ENCODE measurements around the gene GPATCH8. TPM values are rescaled to one million over a fixed set of nuclear protein-coding genes. Genes with fewer than 3 reads are reported as not detected.

The GPATCH8 gene
- total and polyA plus RNA-seq, 10 of the 15 experiments (the other 5 are each of a cell fraction or from before 2014, with no cell fraction given) = 11.7 to 45.1 (median 21.3) TPM

GRCh38 chr17:44351961-44352827 is 151.0 kb downstream of the GPATCH8 start:
- ChIA-PET POLR2A (no interaction called here), CTCF (interaction anchor here (1.2 to 12.5 kb wide), 6 partner anchors 11 to 167 kb away, joined by 3 to 154 read pairs (median 8); partner anchors contain the start of genes FAM171A2 and SLC25A39), RAD21 (ENCODE audit: unreplicated experiment) (interaction anchor here (2.7 to 3.0 kb wide), 2 partner anchors 21 to 141 kb away, joined by 13 to 21 read pairs; no protein-coding TSS in a partner anchor), SMC1A (ENCODE audit: uncharacterized antibody, unreplicated experiment) (interaction anchor here (0.8 to 1.6 kb wide), 3 partner anchors 162 to 171 kb away, joined by 3 to 6 read pairs (median 4); no protein-coding TSS in a partner anchor)
- H3K4me1 ChIP-seq (ENCODE audit: control insufficient read depth, insufficient read depth, low read length) = peaks cover 30% of the 10 kb centered on the region
- no peak overlapping the region for H3K4me2 ChIP-seq (ENCODE audit: control insufficient read depth, insufficient read depth)
- peaks cover 18 to 20% of the 10 kb centered on the region in 2 experiments; a peak in 3 of 4 replicates for H3K36me3 ChIP-seq (ENCODE audit: control insufficient read depth in 2 of 2, insufficient read depth in 2 of 2, low read length in 1 of 2)
- H3K27ac ChIP-seq (ENCODE audit: control insufficient read depth, insufficient read depth) = no peak overlapping the region
- in situ Hi-C loops (cut with MboI) = no loop called here
- 90% methylated on average over 36 of the region's 36 CpGs for WGBS (ENCODE audit: insufficient coverage, insufficient replicate concordance, low lambda C conversion rate, missing lambda C conversion rate)
- no peak overlapping the region for H3K4me3 ChIP-seq
- H3K79me2 ChIP-seq (ENCODE audit: control insufficient read depth, insufficient read depth, low read length) = peaks cover 18% of the 10 kb centered on the region
- no peaks in the 10 kb centered on the region for H3K9me3 ChIP-seq (replicated peaks; ENCODE audit: control insufficient read depth, insufficient read depth, low read length)
- no peaks in the 10 kb centered on the region; a peak in 1 of 4 replicates for H3K27me3 ChIP-seq (replicated peaks in 1 of 2; ENCODE audit: control insufficient read depth in 2 of 2, insufficient read depth in 2 of 2, low read length in 1 of 2)
- no peak overlapping the region for H2AFZ ChIP-seq (ENCODE audit: control insufficient read depth, low read depth, low read length)
- ATAC-seq = no peak
- no peak for DNase-seq (ENCODE audit: low read depth, low spot score)
- intact Hi-C loops (cut with micrococcal nuclease; ENCODE audit: unreplicated experiment) = no loop called here
- no peaks in the 10 kb centered on the region for H4K20me1 ChIP-seq (ENCODE audit: control insufficient read depth, insufficient read depth)
- BruUV-seq (replicated peaks) = no TSS peak
- H3K9ac ChIP-seq (ENCODE audit: control insufficient read depth, insufficient read depth, low read length) = no peak overlapping the region
- FAIRE-seq = no peak
- TF ChIP-seq SRF (IDR thresholded peaks at IDR 0.05; ENCODE audit: low read depth in 2 of 2, low read length in 2 of 2) = no peak
- TF ChIP-seq CHD4 (IDR thresholded peaks at IDR 0.05) = no peak
- no peak for TF ChIP-seq EGR1 (IDR thresholded peaks at IDR 0.05; ENCODE audit: borderline replicate concordance in 1 of 2, low read depth in 2 of 2, low read length in 2 of 2)
- TF ChIP-seq GABPA (IDR thresholded peaks at IDR 0.05; ENCODE audit: low read depth) = no peak
- TF ChIP-seq HDAC6 (IDR thresholded peaks at IDR 0.05; ENCODE audit: unreplicated experiment) = no peak
- TF ChIP-seq JUNB (IDR thresholded peaks at IDR 0.05) = no peak
- TF ChIP-seq POLR2A (IDR thresholded peaks at IDR 0.05; ENCODE audit: low read depth, low read length) = peak; percentile 16; the same call in 1 of the 2 replicates
- TF ChIP-seq ZBTB33 (IDR thresholded peaks at IDR 0.05) = no peak

Measured in GM12878 (cell line).